GM21390 (cell line): ENCODE measurements around the gene CYB561A3.

Experiments
- ATAC-seq: cut with Tn5 transposase; IDR thresholded peaks from one replicate; pipeline ENCODE4 v1.9.1; 2021; ENCODE audit not compliant: unreplicated experiment

Gene CYB561A3

GRCh38 chr11:61329871-61330270 is 31.8 kb downstream of the CYB561A3 start:
- no peak for ATAC-seq

DNA sequence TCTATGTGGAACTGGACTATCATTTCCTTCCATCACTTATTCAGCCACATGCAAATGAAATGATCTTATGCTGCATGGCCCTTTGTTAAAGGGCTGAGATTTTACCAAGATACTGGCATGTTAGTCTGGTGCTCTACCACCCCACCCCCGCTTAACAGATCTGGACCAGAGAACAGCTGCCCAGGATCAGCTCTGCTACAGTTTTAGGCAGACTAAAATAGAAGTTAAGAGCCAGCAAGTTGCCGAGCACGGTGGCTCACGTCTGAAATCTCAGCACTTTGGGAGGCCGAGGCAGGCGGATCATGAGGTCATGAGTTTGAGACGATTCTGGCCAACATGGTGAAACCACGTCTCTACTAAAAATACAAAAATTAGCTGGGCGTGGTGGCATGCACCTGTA is 33.3 kb downstream of the CYB561A3 start:
- no peak for ATAC-seq

DNA sequence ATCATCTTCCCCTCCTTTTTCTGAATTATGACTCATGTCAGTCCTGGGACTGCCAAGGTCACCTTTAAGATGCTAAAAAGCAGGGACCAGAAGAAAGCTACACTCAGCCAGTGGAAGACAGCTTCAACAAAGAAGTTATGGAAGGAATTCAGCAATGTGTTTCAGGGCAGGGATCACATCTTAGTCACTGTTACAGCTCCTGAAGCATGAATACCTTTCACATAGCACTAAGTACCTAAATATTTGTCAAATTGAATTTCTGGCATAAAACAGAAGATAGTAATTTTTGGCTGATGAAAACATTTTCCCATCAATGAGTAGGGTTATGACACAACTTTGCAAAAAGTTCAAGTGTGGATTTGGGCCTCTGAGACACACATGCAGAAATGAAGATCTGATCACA is 34.0 kb downstream of the CYB561A3 start:
- ATAC-seq: no peak

DNA sequence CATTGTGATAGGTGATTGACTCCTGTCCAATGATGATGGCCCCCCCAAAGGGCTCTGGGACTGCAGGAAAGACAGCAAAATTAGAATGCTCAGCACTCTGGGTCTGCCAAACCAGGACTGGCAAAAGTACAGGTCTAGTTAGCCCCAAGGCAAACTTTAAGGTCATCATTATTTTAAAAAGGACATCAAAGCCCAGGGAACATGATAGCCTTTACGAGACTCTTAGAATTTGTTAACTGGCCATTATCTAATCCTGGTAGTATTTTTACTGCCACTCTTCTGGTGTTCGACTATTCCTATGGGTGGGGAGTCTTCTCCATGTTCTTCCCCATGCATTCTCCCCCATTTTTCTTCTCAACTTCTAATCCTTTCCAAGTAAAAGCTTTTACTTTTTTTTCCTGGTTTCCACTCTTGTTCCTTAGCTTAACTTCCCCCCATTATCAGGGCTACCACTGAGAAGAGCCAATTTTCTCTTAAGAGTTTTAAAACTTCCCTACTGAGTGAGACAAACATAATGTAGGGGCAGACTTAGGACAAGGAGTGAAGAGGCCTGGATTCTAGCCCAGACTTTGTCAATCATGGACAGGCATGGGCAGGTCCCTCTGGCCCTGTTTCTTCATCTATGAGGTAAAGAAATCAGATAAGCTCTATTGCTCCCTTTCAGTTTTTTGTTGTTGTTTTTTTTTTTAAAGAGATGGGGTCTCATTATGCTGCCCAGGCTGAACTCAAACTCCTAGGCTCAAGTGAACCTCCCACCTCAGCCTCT is 35.9 kb downstream of the CYB561A3 start:
- no peak for ATAC-seq

- no peak for ATAC-seq
Measured at GRCh38 chr11:61315260-61315659, 46.4 kb downstream of the CYB561A3 start.

DNA sequence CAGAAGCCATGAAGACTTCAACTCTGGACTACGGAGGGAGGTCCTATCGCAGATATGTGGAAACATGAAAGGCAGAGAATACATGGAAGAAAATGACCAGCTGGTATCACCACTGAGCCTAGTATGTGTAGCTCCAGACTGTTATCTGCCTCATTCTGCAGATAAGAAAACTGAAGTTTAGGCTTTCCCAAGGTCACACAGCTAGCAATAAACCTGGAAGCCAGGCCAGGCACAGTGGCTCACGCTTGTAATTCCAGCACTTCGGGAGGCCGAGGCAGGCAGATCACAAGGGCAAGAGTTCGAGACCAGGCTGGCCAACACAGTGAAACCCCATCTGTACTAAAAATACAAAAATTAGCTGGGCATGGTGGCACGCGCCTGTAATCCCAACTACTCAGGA is 50.9 kb downstream of the CYB561A3 start:
- ATAC-seq: no peak

DNA sequence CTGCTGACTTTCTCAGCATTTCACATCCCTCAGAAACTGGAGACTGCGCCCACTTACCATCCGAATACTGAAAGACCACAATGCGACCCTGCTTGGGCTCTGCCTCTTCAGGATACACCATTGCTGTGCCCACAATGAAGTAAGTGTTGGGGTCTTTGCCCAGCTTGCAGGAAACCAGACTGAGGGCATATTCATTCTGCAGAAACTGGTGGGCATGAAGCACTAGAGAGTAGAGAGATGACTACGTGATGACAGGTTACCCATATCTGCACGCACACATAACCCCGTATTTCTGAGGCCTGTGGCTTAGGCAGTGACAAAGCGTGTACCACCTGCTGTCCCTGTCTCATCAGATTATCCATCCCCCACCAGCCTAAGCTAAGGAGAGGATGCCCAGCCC is 51.9 kb downstream of the CYB561A3 start:
- no peak for ATAC-seq

DNA sequence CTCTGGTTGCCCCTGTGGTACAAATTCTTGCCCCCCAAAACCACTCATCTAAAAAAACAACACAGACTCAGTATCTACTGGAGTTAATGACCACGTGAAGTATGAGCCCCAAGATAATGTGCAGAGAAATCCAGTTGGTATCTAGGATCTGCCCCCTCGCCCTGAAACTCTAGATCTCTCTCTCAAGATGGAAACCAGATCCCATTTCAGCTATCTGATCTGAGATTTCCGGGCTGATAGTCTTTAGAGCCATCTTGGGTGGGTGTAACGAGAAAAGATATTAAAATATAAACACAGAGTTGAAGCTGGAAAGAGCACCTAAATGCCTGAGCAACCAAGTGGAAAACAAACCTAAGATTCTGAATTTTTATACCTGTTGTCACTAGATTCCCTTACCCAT is 52.5 kb downstream of the CYB561A3 start:
- no peak for ATAC-seq

- no peak for ATAC-seq
Measured at GRCh38 chr11:61307354-61307753, 54.3 kb downstream of the CYB561A3 start.

GRCh38 chr11:61306221-61306620 is 55.5 kb downstream of the CYB561A3 start:
- ATAC-seq: no peak

DNA sequence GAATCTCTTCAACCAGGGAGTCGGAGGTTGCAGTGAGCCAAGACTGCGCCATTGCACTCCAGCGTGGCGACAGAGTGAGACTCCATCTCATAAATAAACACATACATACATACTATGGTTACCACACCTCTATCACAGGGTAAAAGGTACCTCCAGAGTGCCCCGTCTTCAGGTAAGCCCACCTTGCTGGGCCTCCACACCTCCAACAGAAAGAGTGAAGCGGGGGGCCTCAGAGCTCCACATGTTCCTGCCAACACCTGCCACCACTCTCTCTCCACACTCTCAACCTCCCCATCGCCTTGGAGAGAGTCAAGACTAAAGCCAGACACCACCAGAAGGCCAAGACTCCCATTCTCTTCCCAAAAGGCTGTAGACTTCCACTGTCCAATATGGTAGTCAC is 56.3 kb downstream of the CYB561A3 start:
- no peak for ATAC-seq

DNA sequence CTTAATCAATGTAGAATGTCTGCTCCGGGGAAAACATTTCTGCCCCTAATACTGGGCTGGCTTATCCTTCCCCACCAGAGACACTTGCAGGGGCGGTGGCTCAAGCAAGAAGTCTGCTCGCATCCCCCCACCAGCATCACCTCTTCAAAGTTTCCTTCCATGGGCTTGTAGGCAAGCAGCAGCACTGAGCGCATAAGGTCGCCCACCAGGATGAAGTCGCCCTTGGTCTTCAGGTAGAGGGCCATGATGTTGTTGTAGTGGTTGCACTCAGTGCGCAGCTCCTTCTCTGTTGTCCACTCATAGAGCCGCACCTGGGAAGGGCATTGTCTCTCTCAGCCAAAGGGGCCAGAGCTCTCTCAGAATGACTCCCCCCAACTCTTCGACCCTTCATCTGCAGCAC is 58.0 kb downstream of the CYB561A3 start:
- ATAC-seq: no peak

DNA sequence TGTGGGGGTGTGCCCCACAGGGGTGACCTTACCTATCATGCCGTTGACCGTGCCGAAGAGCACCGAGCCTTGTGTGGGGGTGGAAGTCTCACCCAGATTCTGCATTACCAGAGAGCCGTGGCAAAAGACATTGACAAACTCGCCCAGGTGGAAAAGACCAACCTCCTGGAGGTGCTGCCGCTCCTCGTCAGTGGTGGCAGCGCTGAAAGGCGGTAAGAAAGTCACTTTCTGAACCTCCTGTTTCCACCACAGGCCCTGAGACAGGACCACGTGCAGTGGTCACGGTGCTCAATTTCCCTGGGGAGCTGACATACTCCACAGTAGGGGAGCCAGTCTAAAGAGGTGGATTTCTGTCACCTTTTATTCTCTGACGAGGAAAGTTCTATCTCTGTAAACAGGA is 59.1 kb downstream of the CYB561A3 start:
- no peak for ATAC-seq
